ENCODE measurements around the gene STAT3.
"Not testable (repeated sequence)": the region's sequence is repeated elsewhere in the genome, so short reads cannot be mapped to it uniquely, and the experiment has no call there.

Gene STAT3

DNA sequence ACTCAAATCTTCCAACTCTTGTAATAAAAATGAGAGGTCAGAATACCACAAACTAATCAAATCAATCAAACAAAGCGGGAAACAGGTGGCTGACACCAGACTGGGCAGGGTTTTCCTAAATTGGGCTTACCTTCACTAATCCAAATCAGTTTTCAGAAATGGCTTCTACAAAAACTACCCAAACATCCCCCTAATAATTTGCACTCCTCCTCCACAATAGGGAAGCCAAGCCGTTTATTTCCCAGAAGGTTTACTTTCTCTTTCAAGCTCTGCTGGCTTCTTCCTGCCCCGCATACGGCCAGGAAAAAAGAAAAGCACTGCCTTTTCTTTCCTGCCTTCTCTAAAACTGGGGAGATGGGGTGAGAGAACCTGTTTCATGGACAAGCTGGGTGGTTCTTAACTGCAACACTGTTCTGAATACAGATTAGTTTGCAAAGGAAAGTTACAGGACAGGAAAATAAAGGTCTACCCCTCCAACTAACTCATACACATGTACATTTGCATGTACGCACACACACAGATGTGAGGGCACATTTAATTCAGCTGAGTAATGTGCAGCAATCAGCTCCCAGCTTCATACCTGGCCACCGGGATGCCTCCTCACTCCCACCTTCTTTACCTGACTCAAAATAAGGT, 9.2 kb downstream of the STAT3 start:
- DNase-seq = peak; percentile 70

DNA sequence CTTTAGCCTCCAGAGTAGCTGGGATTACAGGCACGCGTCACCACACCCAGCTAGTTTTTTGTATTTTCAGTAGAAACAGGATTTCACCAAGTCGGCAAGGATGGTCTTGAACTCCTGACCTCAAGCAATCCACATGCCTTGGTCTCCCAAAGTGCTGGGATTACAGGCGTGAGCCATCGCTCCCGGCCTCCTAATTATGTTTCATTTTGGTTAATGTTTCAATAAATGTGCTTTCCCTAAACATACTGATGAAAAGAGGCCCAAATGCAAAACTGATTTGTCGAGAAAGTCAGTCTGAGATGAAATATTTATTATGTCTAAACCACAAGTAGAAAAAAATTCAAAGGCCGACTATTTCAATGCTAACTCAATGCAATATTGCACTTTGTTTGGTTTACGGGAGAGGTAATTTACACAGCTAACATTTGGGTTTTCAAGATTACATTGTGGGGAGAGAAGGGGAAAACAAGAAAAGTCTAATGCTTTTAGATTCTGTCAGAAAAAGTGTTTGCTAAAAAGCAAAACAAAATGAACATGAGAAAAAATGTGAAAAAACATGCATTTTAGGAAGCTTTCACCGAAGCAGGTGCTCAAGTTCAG, 9.8 kb downstream of the STAT3 start:
- no peak for DNase-seq

DNA sequence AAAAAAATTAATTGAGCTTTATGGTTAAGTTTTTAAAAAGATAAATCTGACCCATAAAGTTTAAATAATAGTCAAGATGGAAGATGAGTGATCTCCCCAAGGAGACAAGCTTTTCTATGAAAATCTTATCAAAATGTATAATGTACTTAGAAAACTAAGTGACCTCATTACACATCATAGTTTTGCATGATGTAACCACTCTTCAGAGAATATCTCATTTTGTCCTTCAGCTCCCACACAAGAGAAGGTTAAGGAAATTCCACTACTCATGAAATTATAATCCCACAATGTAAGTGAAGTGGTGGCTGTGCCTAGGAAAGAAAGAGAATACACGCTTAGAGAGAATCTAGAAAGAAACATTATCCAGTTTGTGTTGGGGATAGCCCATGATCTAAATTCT, 14.3 kb downstream of the STAT3 start:
- DNase-seq = no peak

DNA sequence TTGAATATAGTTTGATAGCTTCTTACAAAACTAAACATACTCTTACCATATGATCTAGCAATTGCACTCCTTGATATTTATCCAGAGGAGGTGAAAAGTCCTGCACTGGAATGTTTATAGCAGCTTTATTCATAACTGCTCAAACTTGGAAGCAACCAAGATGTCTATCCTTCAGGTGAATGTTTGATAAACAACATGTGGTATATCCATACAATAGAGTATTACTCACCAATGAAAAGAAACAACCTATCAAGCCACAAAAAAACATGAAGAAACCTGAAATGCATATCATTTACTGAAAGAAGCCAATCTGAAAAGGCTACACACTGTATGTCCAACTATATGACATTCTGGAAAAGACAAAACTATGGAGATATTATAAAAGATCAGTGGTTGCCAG, 16.1 kb downstream of the STAT3 start:
- no peak for DNase-seq

DNA sequence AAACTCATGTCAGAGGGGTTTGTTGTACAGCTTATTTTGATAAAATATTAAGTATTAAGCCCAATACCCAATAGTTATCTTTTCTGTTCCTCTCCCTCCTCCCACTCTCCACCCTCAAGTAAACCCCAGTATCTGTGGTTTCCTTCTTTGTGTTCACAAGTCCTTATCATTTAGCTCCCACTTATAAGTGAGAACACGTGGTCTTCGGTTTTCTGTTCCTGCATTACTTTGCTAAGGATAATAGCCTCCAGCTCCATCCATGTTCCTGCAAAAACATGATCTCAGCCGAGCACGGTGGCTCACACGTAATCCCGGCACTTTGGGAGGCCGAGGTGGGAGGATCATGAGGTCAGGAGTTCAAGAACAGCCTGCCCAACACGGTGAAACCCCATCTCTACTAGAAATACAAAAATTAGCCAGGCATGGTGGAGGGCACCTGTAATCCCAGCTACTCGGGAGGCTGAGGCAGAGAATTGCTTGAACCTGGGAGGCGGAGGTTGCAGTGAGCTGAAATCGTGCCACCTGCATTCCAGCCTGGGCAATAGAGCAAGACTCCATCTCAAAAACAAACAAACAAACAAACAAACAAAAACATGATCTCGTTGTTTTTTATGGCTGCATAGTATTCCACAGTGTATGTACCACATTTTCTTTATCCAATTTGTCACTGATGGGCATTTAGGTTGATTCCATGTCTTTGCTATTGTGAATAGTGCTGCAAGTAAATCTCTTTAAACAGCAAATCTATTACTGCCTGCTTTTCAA, 19.3 kb downstream of the STAT3 start:
- DNase-seq = not testable (repeated sequence)

DNA sequence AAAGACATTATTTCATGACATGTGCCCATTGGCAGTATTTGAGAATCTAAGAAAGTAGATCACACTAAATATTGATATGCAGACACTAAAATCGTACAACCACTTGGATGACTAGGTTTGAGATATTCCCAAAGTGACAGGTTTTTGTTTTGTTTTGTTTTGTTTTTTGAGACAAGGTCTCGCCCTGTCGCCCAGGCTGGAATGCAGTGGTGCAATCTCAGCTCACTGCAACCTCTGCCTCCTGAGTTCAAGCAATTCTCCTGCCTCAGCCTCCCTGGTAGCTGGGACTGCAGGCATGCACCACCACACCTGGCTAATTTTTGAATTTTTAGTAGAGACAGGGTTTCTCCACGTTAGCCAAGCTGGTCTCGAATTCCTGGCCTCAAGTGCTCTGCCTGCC, 19.9 kb downstream of the STAT3 start:
- DNase-seq = not testable (repeated sequence)

DNA sequence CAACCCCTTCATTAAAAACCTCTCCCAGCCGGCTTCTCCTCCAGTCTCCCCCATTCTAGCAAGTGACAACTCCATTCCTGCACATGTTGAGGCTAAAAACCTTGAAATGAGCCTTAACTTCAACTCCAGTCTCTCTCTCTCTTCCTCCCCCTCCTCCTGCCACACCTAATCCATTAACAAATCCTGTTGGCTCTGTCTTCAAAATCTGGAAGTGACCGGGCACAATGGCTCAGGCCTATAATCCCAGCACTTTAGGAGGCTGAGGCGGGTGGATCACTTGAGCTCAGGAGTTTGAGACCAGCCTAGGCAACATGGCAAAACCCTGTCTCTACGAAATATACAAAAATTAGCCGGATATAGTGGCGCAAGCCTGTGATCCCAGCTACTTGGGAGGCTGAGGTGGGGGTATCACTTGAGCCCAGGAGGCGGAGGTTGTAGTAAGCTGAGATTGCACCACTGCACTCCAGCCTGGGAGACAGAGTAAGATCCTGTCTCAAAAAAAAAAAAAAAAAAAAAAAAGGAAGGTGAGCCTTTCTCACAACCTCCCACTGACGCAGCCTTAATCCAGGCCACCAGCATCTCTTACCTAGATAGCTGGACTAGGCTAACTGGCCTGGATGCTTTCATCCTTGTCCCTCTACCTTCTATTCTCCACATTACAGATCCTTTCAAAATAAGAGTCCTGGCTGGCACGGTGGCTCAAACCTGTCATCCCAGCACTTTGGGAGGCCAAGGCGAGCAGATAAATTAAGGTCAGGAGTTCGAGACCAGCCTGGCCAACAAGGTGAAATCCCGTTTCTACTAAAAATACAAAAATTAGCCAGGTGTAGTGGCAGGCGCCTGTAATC, 21.8 kb downstream of the STAT3 start:
- not testable (repeated sequence) for DNase-seq

DNA sequence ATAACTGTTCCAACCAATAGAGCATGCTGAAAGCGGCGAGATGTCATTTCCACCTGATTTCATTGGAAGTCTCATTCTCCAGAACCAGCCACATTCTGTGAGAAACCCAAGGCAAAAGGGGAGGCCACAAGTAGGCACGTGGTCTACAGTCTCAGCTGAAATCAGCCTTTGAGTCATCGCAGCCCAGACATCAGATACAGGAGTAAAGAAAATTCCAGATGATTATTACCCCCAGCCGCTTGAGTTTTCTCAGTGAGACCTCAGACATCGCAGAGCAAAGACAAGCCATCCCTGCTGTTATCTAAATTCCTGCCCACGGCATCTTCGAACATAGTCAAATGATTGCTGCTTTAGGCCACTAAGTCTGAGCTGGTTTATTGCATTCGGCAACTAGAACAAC, 23.1 kb downstream of the STAT3 start:
- DNase-seq = peak; percentile 32

DNA sequence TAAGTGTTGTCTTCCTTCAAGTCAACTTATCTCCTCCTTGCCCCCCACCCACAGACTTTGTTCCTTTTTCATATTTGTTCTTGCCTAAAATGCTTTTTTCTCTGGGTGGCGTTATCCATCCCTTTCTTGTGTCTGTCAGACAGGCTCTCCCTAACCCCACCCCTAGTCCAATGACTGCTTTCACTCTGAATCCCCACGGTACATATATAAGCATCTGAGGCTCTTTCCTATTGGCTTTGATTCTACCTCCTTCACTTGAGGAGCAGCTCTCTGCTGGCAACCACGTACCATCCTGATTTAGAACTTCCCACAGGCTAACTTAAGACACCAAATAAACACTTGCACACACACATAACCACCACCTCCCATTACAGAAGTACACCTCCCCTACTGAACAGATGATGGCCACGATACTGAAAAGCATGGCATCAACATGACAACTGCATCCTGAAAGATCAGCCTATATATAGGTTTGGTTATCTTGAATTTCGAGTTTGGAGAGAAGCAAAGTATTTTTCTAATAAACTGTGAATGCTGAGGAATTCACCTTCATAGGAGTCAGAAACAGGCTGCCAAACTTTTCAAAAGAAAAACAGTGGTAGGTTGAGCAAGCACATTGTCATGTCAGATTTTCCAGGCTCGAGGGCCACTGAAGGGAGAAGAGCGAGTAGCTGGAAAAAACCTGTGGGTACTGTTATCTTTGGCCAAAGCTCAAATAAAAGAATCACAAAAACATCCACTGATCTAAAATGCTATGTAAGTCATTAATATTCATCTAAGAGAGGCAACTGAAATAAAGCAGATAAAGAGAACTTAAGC, 24.3 kb downstream of the STAT3 start:
- DNase-seq = no peak

DNA sequence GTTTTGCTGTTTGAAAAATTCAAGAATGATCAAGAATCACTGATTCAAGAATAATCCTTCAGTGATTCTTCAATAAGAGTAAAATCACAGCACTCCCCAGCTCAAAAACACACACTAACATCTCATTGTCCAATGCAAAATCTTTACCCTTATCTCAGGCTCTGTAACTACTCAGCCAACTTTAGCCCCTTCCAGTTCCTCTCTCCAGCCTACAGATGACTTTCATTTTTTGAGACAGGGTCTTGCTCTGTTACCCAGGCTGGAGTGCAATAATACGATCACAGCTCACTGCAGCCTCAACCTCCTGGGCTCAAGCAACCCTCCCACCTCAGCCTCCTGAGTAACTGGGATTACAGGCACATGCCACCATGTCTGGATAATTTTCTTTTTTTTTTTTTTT, 25.0 kb downstream of the STAT3 start:
- no peak for DNase-seq

DNA sequence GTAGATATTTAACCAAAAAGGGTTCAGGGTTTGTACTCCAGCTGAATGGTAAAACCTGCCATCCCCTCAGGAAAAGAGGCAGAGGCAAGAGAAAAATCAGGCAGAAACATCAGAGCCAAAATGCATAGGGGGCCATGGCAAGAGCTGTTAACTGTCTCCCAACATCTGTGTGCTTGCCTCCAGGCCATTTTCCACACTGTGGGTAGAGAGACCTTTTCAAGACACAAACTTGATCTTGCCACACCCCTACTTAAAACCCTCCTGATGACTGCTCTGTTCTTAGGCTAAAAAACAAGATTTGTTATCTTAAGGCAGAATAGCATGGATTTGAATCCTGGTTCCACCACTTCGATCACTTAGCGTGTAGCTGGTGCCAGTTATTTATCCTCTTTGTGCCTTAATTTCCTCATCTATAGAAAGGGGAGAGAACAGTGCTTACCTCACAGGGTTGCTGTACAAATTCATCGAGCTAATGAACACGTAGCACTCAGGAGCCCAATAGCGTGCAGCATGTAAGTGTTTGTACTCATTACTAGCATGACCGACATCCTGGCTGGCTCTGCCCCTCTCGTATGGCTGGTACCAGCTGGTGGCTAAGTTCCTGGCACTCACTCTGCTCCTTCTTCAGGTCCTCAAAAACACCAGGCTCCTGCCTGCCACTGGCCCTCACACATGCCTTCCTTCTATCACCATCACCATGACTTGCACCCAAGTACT, 25.8 kb downstream of the STAT3 start:
- no peak for DNase-seq

DNA sequence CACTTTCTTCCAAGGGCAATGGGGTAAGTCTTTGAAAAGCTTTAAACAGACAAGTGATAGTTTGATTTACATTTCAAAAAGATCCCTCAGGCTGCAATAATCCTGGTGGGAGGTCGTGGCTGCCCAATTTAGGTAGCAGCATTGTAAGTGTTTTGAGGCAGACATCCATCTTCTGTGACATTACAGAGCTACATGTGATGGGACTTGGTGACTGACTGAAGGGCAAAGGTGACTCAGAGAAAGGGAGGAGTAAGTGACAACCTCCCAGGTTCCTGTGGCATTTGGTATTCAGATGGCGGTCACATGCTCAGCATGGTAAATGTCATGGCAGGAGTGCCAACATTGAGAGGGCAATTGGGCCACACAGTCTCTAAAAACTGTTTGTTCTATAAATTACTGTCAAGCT, 26.5 kb downstream of the STAT3 start:
- DNase-seq = no peak

DNA sequence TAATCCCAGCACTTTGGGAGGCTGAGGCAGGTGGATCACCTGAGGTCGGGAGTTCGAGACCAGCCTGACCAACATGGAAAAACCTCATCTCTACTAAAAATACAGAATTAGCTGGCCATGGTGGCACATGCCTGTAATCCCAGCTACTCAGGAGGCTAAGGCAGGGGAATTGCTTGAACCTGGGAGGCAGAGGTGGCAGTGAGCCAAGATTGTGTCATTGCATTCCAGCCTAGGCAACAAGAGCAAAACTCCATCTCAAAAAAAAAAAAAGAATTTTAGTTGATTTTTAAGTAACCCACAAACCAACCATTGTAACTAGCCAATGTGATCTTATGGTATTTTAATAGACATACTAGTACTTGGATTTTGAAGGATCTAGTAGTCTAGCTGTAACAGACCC, 27.9 kb downstream of the STAT3 start:
- DNase-seq = not testable (repeated sequence)

DNA sequence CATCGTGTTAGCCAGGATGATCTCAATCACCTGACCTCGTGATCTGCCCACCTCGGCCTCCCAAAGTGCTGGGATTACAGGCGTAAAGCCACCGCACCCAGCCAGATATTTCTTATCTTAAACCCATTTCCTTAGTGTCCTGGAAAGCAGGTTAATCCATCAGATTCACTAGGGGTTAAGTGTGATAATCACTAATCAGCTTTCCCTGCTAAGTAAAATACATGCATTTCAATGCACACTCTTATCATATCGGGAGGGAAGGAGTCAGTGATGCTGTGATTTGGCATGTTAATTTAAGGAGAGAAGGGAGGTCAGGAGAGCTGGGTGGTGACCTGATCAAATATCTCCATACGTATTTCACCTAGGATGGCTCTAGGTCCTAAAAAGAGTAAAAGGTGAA, 29.1 kb downstream of the STAT3 start:
- no peak for DNase-seq

DNA sequence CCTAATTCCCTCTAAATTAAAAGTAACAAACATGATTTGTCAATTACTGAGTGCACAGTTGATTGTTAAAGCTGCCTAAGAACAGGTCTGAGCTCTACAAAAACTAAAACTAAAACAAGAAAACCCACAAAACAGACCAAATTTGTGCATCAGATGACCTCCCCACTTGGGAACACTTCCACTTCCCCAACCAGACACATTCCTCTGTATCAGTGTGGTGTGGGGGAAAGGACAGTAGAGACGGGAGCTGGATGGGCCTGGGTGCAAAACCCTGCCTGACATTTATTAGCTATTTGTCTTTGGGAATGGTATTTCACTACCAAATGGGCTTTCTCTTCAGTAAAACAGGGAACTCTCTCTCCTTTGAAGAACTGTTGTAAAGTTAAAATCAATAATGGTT, 29.8 kb downstream of the STAT3 start:
- peak; percentile 48 for DNase-seq

DNA sequence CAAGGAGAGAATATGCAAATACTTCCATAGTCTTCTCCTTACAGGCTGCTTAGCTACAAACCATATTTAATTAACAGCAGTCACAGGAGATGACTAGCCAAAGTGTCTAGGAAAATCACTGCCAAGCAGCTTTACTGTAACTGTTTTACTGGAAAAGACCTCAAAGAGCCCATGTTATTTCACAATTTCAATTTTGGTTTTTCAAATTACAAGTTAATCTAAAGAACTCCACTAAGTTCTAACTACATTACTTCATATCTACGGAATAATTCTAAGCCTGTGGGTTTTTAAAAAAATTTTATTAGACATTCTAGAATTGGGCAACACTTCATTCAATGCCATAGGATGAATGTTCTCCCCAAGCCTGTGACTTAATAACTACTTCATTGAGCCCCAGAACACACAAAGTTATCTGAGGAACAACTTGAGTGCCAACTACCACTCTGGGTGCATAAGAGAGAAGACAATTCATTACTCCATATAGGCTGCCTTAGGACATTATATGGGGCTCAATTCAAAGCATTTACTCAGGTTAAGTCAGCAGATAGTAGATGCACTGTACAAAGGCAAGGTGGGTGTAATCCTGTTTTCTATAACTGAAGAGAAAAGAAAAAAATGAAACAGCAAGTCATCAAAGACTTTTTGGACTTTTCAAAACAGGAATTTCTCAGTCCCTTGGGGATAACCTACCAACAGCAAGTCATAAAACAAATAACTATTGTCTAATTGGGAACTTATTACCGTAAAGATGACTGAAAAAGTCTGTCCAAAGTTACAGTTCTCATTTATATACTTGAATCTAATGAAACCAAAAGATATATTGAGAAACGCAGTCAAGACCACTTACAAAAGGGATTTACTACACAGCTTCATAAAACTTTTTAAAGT, 33.0 kb downstream of the STAT3 start:
- DNase-seq = peak; percentile 22

DNA sequence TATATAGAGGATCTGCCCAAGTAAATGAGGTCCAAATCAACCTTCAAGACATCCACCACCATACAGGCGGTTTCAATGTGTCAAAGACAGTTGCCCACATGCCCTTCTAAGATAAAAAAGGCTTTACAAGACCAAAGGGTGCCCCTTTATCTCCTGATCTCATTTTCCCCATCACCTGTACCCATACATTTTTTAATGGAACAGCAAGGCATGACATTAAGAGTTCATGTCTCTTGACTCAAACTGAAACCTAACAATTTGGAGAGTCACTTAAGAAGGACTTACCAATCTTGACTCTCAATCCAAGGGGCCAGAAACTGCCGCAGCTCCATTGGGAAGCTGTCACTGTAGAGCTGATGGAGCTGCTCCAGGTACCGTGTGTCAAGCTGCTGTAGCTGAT, 40.1 kb downstream of the STAT3 start:
- DNase-seq = no peak

DNA sequence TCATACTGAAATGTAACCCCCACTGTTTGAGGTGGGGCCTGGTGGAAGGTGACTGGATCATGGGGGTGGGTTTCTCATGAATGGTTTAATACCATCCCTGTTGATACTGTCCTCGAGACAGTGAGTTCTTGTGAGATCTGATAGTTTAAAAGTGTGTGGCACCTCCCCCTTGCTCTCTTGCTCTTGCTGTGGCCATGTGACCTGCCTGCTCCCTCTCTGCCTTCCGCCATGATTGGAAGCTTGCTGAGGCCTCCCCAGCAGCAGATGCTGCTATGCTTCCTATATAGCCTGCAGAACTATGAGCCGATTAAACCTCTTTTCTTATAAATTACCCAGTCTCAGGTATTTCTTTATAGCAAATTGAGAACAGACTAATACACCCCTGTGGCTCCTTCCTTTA, 40.6 kb downstream of the STAT3 start:
- DNase-seq = no peak

DNA sequence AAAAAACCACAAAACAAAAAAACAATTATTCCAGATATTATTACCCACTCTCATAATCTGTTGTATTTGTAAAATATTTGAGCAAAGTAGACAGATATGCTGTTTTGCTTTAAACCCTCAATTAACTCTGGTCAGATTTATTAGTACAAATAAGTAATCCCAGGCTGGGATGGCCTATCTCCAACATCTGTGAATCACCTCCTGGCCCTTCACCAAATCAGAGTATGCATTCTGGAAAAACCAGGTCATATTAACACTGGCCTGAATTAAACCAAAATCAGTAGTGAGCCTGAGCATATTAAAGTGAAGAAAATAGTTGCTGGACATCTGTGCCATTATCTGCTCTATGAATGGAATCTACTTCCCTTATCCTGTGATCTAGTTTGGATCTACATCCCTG, 41.0 kb downstream of the STAT3 start:
- no peak for DNase-seq

DNA sequence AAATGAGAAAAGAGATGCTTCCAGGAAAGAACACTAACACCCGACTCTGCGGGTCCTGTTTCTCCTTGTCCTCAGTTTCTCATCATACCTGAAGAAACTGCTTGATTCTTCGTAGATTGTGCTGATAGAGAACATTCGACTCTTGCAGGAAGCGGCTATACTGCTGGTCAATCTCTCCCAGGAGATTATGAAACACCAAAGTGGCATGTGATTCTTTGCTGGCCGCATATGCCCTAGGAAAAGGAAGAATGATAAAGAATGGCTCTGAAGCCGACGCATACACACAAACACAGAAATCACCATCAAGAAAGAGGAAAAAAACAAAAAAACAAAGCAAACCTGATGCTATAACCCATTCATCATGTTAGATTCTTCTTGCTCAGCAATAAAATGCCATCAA, 41.8 kb downstream of the STAT3 start:
- peak; percentile 64 for DNase-seq
